ENCODE data around the gene PFDN1. TPM values are rescaled to one million over a fixed set of nuclear protein-coding genes. Genes with fewer than 3 reads are reported as not detected.

The PFDN1 gene
- total RNA-seq, 1 experiment from 2014 or later: 48.9 TPM

- no peaks in the 10 kb centered on the region for H4K20me1 ChIP-seq (ENCODE audit: insufficient read depth)
- H3K36me3 ChIP-seq (ENCODE audit: control insufficient read depth in 1 of 2, insufficient read depth in 2 of 2, low read length in 2 of 2): peaks cover 0 to 8% of the 10 kb centered on the region in 2 experiments; a peak in 1 of 4 replicates
- ChIA-PET POLR2A (no interaction called here), CTCF (no interaction called here), RAD21 (ENCODE audit: low non-redundant PET in 1 of 2, low total read pairs in 2 of 2, uncharacterized antibody in 2 of 2, unreplicated experiment in 2 of 2) (no interaction called here)
- peaks cover 22 to 32% of the 10 kb centered on the region in 2 experiments for H3K4me1 ChIP-seq (ENCODE audit: control insufficient read depth in 1 of 2, insufficient read depth in 2 of 2, low read length in 2 of 2)
- DNase-seq (ENCODE audit: low read depth, low spot score) (no peak), ATAC-seq (no peak)
- no TSS peak for BruUV-seq (replicated peaks)
- TF ChIP-seq ZFX (IDR thresholded peaks at IDR 0.05): no peak
- no peak for TF ChIP-seq RAD21 (IDR thresholded peaks at IDR 0.05; ENCODE audit: low read depth)
- no peaks in the 10 kb centered on the region for H3K9me3 ChIP-seq (ENCODE audit: control insufficient read depth in 1 of 2, insufficient read depth in 1 of 2, low read depth in 1 of 2, low read length in 2 of 2)
- no peak overlapping the region for H2AFZ ChIP-seq (ENCODE audit: low read depth, low read length, poor library complexity, severe bottlenecking)
- no peaks in the 10 kb centered on the region for H3K27me3 ChIP-seq (ENCODE audit: insufficient read depth, low read length)
- H3K79me2 ChIP-seq (ENCODE audit: insufficient read depth, low read length): no peaks in the 10 kb centered on the region
- no peak overlapping the region for H3K4me2 ChIP-seq (ENCODE audit: low read length)
- no peak overlapping the region for H3K27ac ChIP-seq (ENCODE audit: low read depth, low read length)
- no peak overlapping the region for H3K9ac ChIP-seq (ENCODE audit: low read length)
- no peak overlapping the region for H3K4me3 ChIP-seq (replicated peaks in 1 of 2; ENCODE audit: low read depth in 1 of 2, low read length in 2 of 2)
- intact Hi-C loops (cut with micrococcal nuclease): no loop called here
- no peaks in the 10 kb centered on the region for H3K9me2 ChIP-seq (ENCODE audit: insufficient read depth)
Measured at GRCh38 chr5:140342896-140343295, 40.0 kb upstream of the PFDN1 start.

- RAD21 ChIA-PET (ENCODE audit: low non-redundant PET in 1 of 2, low total read pairs in 2 of 2, uncharacterized antibody in 2 of 2, unreplicated experiment in 2 of 2): no interaction called here
- Histone ChIP-seq H3K9me2 (ENCODE audit: insufficient read depth) (no peaks in the 10 kb centered on the region), H3K4me1 (ENCODE audit: control insufficient read depth in 1 of 2, insufficient read depth in 2 of 2, low read length in 2 of 2) (peaks cover 18 to 26% of the 10 kb centered on the region in 2 experiments), H3K79me2 (ENCODE audit: insufficient read depth, low read length) (no peaks in the 10 kb centered on the region), H4K20me1 (ENCODE audit: insufficient read depth) (no peaks in the 10 kb centered on the region), H3K9ac (ENCODE audit: low read length) (no peak overlapping the region), H3K4me2 (ENCODE audit: low read length) (no peak overlapping the region), H3K9me3 (ENCODE audit: control insufficient read depth in 1 of 2, insufficient read depth in 1 of 2, low read depth in 1 of 2, low read length in 2 of 2) (no peaks in the 10 kb centered on the region), H3K36me3 (ENCODE audit: control insufficient read depth in 1 of 2, insufficient read depth in 2 of 2, low read length in 2 of 2) (peaks cover 0 to 8% of the 10 kb centered on the region in 2 experiments; a peak in 1 of 4 replicates), H2AFZ (ENCODE audit: low read depth, low read length, poor library complexity, severe bottlenecking) (no peak overlapping the region), H3K27me3 (ENCODE audit: insufficient read depth, low read length) (no peaks in the 10 kb centered on the region), H3K27ac (ENCODE audit: low read depth, low read length) (no peak overlapping the region), H3K4me3 (replicated peaks in 1 of 2; ENCODE audit: low read depth in 1 of 2, low read length in 2 of 2) (no peak overlapping the region)
- POLR2A ChIA-PET: no interaction called here
- intact Hi-C loops (cut with micrococcal nuclease): no loop called here
- BruUV-seq (replicated peaks): no TSS peak
- DNase-seq (ENCODE audit: low read depth, low spot score) (no peak), ATAC-seq (no peak)
- TF ChIP-seq YY1 (IDR thresholded peaks at IDR 0.05; ENCODE audit: extremely low read depth, insufficient replicate concordance, low read depth, low read length): no peak
- no peak for TF ChIP-seq SRF (IDR thresholded peaks at IDR 0.05; ENCODE audit: low read depth)
- no peak for TF ChIP-seq POLR2A (IDR thresholded peaks at IDR 0.05; ENCODE audit: borderline replicate concordance, extremely low read depth, insufficient read depth, insufficient read length)
- TF ChIP-seq CTCF (IDR thresholded peaks at IDR 0.05 in 2 of 3, conservative IDR thresholded peaks at IDR 0.05 in 1 of 3; ENCODE audit: borderline replicate concordance in 1 of 3, insufficient read depth in 1 of 3, low read depth in 2 of 3, low read length in 2 of 3): no peak
- TF ChIP-seq CEBPB (IDR thresholded peaks at IDR 0.05; ENCODE audit: low read depth): no peak
- TF ChIP-seq TCF7L2 (IDR thresholded peaks at IDR 0.05; ENCODE audit: borderline replicate concordance, extremely low read depth, insufficient read depth, insufficient read length): no peak
- TF ChIP-seq ATF3 (IDR thresholded peaks at IDR 0.05): no peak
- no peak for TF ChIP-seq EZH2phosphoT487 (IDR thresholded peaks at IDR 0.05; ENCODE audit: borderline replicate concordance)
- no peak for TF ChIP-seq REST (IDR thresholded peaks at IDR 0.05; ENCODE audit: low read depth)
- TF ChIP-seq SIN3A (IDR thresholded peaks at IDR 0.05; ENCODE audit: low read depth): no peak
- no peak for TF ChIP-seq ZBTB33 (IDR thresholded peaks at IDR 0.05; ENCODE audit: extremely low read depth, insufficient replicate concordance, low read length)
- CTCF ChIA-PET: no interaction called here
Measured at GRCh38 chr5:140342287-140342686, 39.4 kb upstream of the PFDN1 start.
